Measurements from ENCODE around the gene SANBR.

Gene SANBR

GRCh38 chr2:61055557-61055956 lies 10.1 kb upstream of the SANBR start:
- DNase-seq, result no peak
- H3K4me1 ChIP-seq, result no peaks in the 10 kb centered on the region
- H3K27ac ChIP-seq, result no peak overlapping the region
- intact Hi-C loops (cut with DNase I; ENCODE audit: low total_unique reads), result no loop called here
- no peaks in the 10 kb centered on the region for H3K9me3 ChIP-seq
- H3K4me3 ChIP-seq, result no peak overlapping the region
- H3K36me3 ChIP-seq, result peaks cover 18 to 55% (median 18%) of the 10 kb centered on the region in 3 donors
- no peak for TF ChIP-seq CTCF (IDR thresholded peaks at IDR 0.05)
- H3K27me3 ChIP-seq, result no peaks in the 10 kb centered on the region

GRCh38 chr2:61057562-61057961 lies 8.1 kb upstream of the SANBR start:
- Histone ChIP-seq H3K4me3 (no peak overlapping the region), H3K27ac (no peak overlapping the region), H3K9me3 (no peaks in the 10 kb centered on the region), H3K36me3 (peaks cover 3 to 38% (median 4%) of the 10 kb centered on the region in 3 donors), H3K4me1 (no peaks in the 10 kb centered on the region), H3K27me3 (no peaks in the 10 kb centered on the region)
- intact Hi-C loops (cut with DNase I; ENCODE audit: low total_unique reads), result no loop called here
- no peak for TF ChIP-seq CTCF (IDR thresholded peaks at IDR 0.05)
- no peak for DNase-seq

- Histone ChIP-seq H3K36me3 (peaks cover 0 to 21% (median 0%) of the 10 kb centered on the region in 3 donors), H3K27me3 (no peaks in the 10 kb centered on the region), H3K4me3 (no peak overlapping the region), H3K9me3 (no peaks in the 10 kb centered on the region), H3K27ac (no peak overlapping the region), H3K4me1 (no peaks in the 10 kb centered on the region)
- no peak for TF ChIP-seq CTCF (IDR thresholded peaks at IDR 0.05)
- intact Hi-C loops (cut with DNase I; ENCODE audit: low total_unique reads), result no loop called here
- no peak for DNase-seq
Measured at GRCh38 chr2:61059382-61059781, 6.3 kb upstream of the SANBR start.

GRCh38 chr2:61074100-61074499 lies 8.4 kb downstream of the SANBR start:
- Histone ChIP-seq H3K4me3 (no peak overlapping the region), H3K4me1 (no peaks in the 10 kb centered on the region), H3K9me3 (no peaks in the 10 kb centered on the region), H3K36me3 (peaks cover 0 to 40% (median 34%) of the 10 kb centered on the region in 3 donors), H3K27me3 (no peaks in the 10 kb centered on the region), H3K27ac (no peak overlapping the region)
- intact Hi-C loops (cut with DNase I; ENCODE audit: low total_unique reads), result no loop called here
- DNase-seq, result no peak
- TF ChIP-seq CTCF (IDR thresholded peaks at IDR 0.05), result no peak

- no peak for TF ChIP-seq CTCF (IDR thresholded peaks at IDR 0.05)
- DNase-seq, result no peak
Measured at GRCh38 chr2:61085883-61086282, 20.2 kb downstream of the SANBR start.

GRCh38 chr2:61089797-61090196 lies 24.1 kb downstream of the SANBR start:
- Histone ChIP-seq H3K27me3 (no peaks in the 10 kb centered on the region), H3K4me3 (no peak overlapping the region), H3K36me3 (peaks cover 40 to 58% (median 52%) of the 10 kb centered on the region in 3 donors), H3K9me3 (no peaks in the 10 kb centered on the region), H3K27ac (no peak overlapping the region), H3K4me1 (no peaks in the 10 kb centered on the region)
- no peak for TF ChIP-seq CTCF (IDR thresholded peaks at IDR 0.05)
- DNase-seq, result no peak
- intact Hi-C loops (cut with DNase I; ENCODE audit: low total_unique reads), result no loop called here

More at GRCh38 chr2:61085883-61086282, 20.2 kb downstream of the SANBR start:
- H3K27me3 ChIP-seq, result no peaks in the 10 kb centered on the region
- no peaks in the 10 kb centered on the region for H3K9me3 ChIP-seq
- H3K4me3 ChIP-seq, result no peak overlapping the region
- intact Hi-C loops (cut with DNase I; ENCODE audit: low total_unique reads), result no loop called here
- H3K36me3 ChIP-seq, result peaks cover 30 to 72% (median 52%) of the 10 kb centered on the region in 3 donors
- no peak overlapping the region for H3K27ac ChIP-seq
- H3K4me1 ChIP-seq, result no peaks in the 10 kb centered on the region

All from tibial artery (tissue), 4 donors.